Measurements from ENCODE around the gene KLF12.

The KLF12 gene

DNA sequence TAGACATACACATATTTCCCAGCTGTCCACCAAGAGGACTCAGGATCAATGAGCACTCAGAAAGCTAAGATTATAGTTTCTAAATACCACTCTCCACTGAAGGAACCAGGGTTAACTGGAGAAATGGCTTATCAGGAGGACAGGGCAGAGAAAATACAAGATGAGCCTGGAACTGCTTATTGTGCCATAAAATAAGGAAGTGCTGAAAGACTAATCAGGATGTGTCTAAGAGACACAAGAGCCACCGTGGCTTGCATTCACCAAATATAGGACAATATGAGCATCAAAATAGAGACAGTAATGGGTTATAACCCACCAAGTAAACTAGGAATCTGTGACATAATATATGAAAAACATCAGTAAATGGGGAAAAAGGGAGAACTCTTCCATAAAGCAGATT, 32.8 kb downstream of the KLF12 start:
- DNase-seq: no peak

DNA sequence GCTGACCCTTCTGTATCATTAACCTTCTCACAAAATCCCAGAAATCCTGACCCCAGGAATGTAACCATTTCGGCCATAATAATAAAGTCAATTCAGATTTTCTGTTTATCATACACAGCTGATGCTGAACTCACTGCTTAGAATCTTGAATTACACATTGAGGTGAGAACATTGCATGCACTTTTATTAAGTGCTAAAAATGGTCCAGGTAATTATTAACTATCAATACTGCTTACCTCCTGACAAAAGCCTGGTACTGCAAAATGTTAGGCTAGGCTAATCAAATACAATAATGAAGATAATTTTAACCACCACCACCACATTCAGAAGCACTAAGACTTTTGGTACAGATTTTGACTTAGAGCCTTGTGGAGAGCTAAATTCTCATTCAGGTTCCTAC, 36.1 kb downstream of the KLF12 start:
- no peak for DNase-seq

- DNase-seq: no peak
Measured at GRCh38 chr13:74097116-74097515, 37.1 kb downstream of the KLF12 start.

- no peak for DNase-seq
Measured at GRCh38 chr13:74093691-74094090, 40.5 kb downstream of the KLF12 start.

DNA sequence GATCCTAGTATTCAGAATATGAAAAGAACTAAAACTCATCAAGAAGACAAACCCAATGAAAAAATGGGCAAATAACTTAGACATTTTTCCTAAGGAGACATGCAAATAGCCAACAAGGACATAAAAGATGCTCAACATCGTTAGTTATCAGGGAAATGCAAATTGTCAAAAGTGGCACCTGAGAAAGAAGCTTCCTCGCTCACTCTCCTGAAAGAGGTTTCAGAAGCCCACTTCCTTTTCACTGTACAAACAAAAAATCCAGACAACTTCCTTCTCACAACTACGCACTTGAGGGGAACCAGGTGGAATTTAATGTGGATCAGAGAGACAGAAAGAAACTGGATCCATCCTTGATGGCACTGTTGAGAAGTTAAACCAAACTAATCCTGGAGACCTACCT, 41.5 kb downstream of the KLF12 start:
- no peak for DNase-seq

GRCh38 chr13:74090869-74091605, 43.2 kb downstream of the KLF12 start:
- no peak for DNase-seq

GRCh38 chr13:74090397-74090796, 43.8 kb downstream of the KLF12 start:
- no peak for DNase-seq

DNA sequence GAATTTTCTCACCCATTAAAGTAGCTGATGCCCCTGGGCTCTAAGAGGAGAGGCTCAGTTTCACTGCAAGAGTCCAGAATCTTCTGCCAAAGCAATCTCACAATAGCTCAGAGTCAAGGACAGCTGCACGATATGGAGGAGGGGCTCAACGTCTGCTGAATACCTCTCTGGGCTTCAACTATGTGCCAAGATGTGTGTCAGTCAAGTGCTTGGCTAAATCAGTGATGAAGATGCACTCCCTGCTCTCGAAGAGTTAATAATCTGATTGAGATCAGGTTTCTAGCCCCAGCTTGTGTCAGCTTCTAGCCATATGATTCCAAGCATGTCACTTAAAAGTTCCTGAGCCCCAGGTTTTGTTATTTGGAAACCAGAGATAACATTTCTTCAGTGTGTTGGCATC, 46.8 kb downstream of the KLF12 start:
- no peak for DNase-seq
